Loucy (cell line): ENCODE results near the gene NEK9.

ENCODE experiments used
- H2AFZ ChIP-seq: fragments of 200-600 bp; sonication (generic); 2 replicates; pipeline ENCODE4 v1.6.0; 2016; ENCODE audit warnings: antibody characterized with exemption, mild to moderate bottlenecking, low read length, moderate library complexity
- H3F3A ChIP-seq: fragments of 200-600 bp; 2 replicates; pipeline ENCODE4 v1.6.0; 2016; ENCODE audit warnings: antibody characterized with exemption, low read depth, mild to moderate bottlenecking
- H3K27me3 ChIP-seq: fragments of 200-600 bp; sonication (generic); 2 replicates; pipeline ENCODE4 v1.6.1; 2014; ENCODE audit warnings: low read length, mild to moderate bottlenecking; ENCODE audit not compliant: insufficient read depth, poor library complexity, severe bottlenecking
- H3K36me3 ChIP-seq: fragments of 200-600 bp; sonication (generic); 2 replicates; pipeline ENCODE4 v1.6.1; 2016; ENCODE audit warnings: low read length; ENCODE audit not compliant: insufficient read depth
- H3K4me1 ChIP-seq: fragments of 200-600 bp; sonication (generic); 2 replicates; pipeline ENCODE4 v1.5.1; 2014; ENCODE audit warnings: low read length, mild to moderate bottlenecking; ENCODE audit not compliant: insufficient read depth, poor library complexity, severe bottlenecking
- H3K4me2 ChIP-seq: fragments of 200-600 bp; sonication (generic); 2 replicates; pipeline ENCODE4 v1.6.0; 2014; ENCODE audit warnings: antibody characterized with exemption, low read length, low read depth, mild to moderate bottlenecking; ENCODE audit not compliant: poor library complexity, severe bottlenecking
- H3K4me3 ChIP-seq: fragments of 200-600 bp; sonication (generic); 2 replicates; pipeline ENCODE4 v1.5.1; 2014; ENCODE audit warnings: low read length, mild to moderate bottlenecking, mixed read lengths; ENCODE audit not compliant: poor library complexity, severe bottlenecking
- H3K79me2 ChIP-seq: fragments of 200-600 bp; sonication (generic); 2 replicates; pipeline ENCODE4 v1.6.1; 2014; ENCODE audit warnings: low read length; ENCODE audit not compliant: insufficient read depth
- H3K9ac ChIP-seq: fragments of 200-600 bp; sonication (generic); 2 replicates; pipeline ENCODE4 v1.6.0; 2014; ENCODE audit warnings: mild to moderate bottlenecking, low read depth, low read length, moderate library complexity; ENCODE audit not compliant: poor library complexity, severe bottlenecking
- H3K9me2 ChIP-seq: fragments of 200-600 bp; sonication (generic); replicated peaks from 2 replicates; pipeline ENCODE4 v1.6.1; 2016; ENCODE audit warnings: low read depth, low read length, mixed read lengths
- H3K9me3 ChIP-seq: fragments of 200-600 bp; sonication (generic); 2 replicates; pipeline ENCODE4 v1.6.1; 2014; ENCODE audit warnings: mild to moderate bottlenecking, antibody characterized with exemption, low read length, low read depth; ENCODE audit not compliant: insufficient read depth
- H4K20me1 ChIP-seq: fragments of 200-600 bp; sonication (generic); 2 replicates; pipeline ENCODE4 v1.6.0; 2014; ENCODE audit warnings: antibody characterized with exemption, low read length, mild to moderate bottlenecking; ENCODE audit not compliant: insufficient read depth, poor library complexity, severe bottlenecking
- EZH2phosphoT487 ChIP-seq: fragments of 200-600 bp; IDR thresholded peaks from 2 replicates; pipeline ENCODE4 v1.6.1; 2018; ENCODE audit warnings: antibody characterized with exemption, mild to moderate bottlenecking, moderate library complexity, borderline replicate concordance
- TF ChIP-seq, protein P1 (sequence below): fragments of 200-600 bp; sonication (generic); conservative IDR thresholded peaks from 2 replicates; pipeline ENCODE4 v1.5.1; 2014; ENCODE audit warnings: mild to moderate bottlenecking, antibody characterized with exemption, low read length

The NEK9 gene

DNA sequence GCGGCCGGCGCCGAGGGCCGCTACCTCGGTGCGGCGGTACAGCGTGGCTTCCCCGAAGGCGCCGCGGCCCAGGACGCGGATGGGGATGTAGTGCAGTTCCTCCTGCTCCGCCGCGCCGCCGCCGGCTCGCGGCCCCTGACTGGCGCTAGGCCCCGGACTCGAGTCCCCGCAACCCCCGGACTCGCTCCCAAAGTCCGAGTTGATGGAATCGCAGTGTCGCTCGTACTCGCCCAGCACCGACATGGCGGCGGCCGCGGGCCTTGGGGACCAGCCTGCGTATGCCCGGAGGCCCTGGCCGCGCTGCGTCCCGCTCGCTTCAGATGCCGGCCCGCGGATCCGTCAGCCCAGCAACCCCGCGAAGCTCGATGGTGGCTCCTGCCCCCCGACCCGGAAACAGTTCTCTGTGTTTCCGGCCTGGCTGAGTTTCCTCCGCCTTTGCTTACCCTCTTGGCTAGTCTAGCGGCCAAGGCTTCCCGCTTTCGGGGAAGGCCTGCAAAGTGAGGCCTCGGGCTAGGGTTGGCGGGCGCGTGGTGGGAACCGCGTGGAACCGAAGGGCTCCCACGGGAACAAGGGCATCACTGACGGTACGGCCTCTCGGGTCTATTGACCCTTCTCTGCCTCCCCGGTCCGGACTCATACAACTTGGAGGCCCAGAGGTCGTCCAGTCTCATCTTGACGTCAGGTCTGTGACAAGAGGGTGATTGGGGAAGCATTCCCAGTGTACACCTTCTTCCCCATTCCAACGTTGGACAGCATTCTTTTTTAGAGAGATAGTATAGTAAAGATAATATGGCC lies at the start of gene NEK9:
Gene NEK9 (minus strand): TSS at position 370 of the 795 bp plus-strand sequence. CDS start 127 bp downstream, at position 243.
- Histone ChIP-seq H3K4me1 (peaks cover 26% of the 10 kb centered on the region), H3F3A (no peaks in the 10 kb centered on the region), H4K20me1 (peaks cover 15% of the 10 kb centered on the region), H3K4me2 (peak within 1 kb of the TSS; percentile 94), H3K79me2 (peaks cover 40% of the 10 kb centered on the region), H3K4me3 (peak within 1 kb of the TSS; percentile 91), H3K9ac (peak within 1 kb of the TSS; percentile 95), H3K27me3 (no peaks in the 10 kb centered on the region), H3K9me2 (no peaks in the 10 kb centered on the region), H2AFZ (peak within 1 kb of the TSS; percentile 91), H3K36me3 (peaks cover 8% of the 10 kb centered on the region), H3K9me3 (no peaks in the 10 kb centered on the region)
- no peak for TF ChIP-seq EZH2phosphoT487
- TF ChIP-seq, protein P1, sequence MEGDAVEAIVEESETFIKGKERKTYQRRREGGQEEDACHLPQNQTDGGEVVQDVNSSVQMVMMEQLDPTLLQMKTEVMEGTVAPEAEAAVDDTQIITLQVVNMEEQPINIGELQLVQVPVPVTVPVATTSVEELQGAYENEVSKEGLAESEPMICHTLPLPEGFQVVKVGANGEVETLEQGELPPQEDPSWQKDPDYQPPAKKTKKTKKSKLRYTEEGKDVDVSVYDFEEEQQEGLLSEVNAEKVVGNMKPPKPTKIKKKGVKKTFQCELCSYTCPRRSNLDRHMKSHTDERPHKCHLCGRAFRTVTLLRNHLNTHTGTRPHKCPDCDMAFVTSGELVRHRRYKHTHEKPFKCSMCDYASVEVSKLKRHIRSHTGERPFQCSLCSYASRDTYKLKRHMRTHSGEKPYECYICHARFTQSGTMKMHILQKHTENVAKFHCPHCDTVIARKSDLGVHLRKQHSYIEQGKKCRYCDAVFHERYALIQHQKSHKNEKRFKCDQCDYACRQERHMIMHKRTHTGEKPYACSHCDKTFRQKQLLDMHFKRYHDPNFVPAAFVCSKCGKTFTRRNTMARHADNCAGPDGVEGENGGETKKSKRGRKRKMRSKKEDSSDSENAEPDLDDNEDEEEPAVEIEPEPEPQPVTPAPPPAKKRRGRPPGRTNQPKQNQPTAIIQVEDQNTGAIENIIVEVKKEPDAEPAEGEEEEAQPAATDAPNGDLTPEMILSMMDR, result no peak

DNA sequence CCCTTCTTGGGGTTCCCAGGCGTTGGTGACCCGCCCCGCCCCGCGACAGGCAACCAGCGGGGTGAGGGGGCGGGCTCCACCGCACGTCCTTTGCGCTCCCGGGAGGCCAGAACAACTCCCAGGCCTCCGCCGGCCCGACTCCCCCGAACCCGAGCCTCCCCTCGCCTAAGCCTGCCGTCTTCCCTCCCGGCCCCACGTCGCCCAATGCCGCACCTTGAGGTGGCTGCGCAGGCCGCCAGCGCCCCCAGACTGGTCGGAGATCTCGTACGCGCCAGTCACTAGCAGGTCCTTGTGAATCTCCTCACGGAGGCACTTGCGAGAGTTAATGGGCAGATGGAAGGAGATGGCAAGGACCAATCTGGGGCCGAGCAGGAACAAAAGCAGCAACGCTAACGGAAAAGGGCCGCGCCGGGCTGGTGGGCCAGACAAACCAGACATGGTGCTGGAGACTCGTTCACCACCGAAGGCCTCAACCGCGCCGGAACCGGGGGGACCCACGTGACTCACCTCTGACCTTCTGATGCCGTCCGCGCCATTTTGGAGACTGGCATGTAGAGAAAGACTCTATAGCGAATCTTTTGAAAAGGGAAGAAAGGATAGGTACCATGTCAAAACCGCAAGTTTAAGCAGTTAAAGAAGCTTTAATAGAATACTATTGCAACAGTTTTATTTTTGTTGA lies 49.4 kb upstream of the NEK9 start, which contains the start of gene TMED10:
Gene TMED10 (minus strand): TSS at position 471 of the 679 bp plus-strand sequence. CDS start 33 bp downstream, at position 438.
- Histone ChIP-seq H2AFZ (peak within 1 kb of the TSS; percentile 90), H3K4me2 (peak within 1 kb of the TSS; percentile 79), H3K4me1 (peaks cover 36% of the 10 kb centered on the region), H3K36me3 (no peaks in the 10 kb centered on the region), H3K9me3 (no peaks in the 10 kb centered on the region), H3K9ac (peak within 1 kb of the TSS; percentile 78), H3K4me3 (peak within 1 kb of the TSS; percentile 76), H3K9me2 (no peaks in the 10 kb centered on the region), H3F3A (no peaks in the 10 kb centered on the region), H4K20me1 (peaks cover 38% of the 10 kb centered on the region), H3K27me3 (no peaks in the 10 kb centered on the region), H3K79me2 (peaks cover 46% of the 10 kb centered on the region)
- TF ChIP-seq, protein P1, result no peak
- no peak for TF ChIP-seq EZH2phosphoT487

DNA sequence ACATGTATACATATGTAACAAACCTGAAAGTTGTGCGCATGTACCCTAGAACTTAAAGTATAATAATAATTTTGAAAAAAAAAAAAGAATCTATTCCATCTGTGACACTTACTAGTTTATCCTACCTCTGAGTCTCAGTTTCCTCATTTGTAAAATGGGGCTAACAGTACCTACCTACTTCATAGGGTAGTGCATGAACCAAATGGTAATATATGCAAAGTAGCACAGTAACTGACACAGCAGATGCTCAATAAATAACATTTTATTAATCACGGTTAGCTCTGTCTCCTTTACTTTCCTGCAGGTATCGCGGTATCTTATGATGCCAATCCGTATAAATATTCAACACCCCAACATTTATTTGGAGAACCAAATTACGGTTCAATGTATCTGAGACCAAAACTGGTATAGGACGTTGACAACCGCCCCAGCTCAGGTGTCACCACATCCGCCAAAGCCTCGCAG lies 48.9 kb upstream of the NEK9 start:
- Histone ChIP-seq H2AFZ (no peak overlapping the region; the same call in 1 of the 2 replicates), H3K79me2 (peaks cover 52% of the 10 kb centered on the region), H3K9me2 (no peaks in the 10 kb centered on the region), H3K9ac (peak overlapping the region; percentile 78), H3K9me3 (no peaks in the 10 kb centered on the region), H3F3A (no peaks in the 10 kb centered on the region), H4K20me1 (peaks cover 42% of the 10 kb centered on the region), H3K36me3 (no peaks in the 10 kb centered on the region), H3K4me1 (peaks cover 42% of the 10 kb centered on the region), H3K4me2 (peak overlapping the region; percentile 79), H3K4me3 (peak overlapping the region; percentile 76), H3K27me3 (no peaks in the 10 kb centered on the region)
- TF ChIP-seq EZH2phosphoT487, result no peak
- TF ChIP-seq, protein P1, result no peak
